Hematopoietic multipotent progenitor cell (in vitro differentiated cells): ENCODE measurements around the gene TRO. TPM values are rescaled to one million over a fixed set of nuclear protein-coding genes. Genes with fewer than 3 reads are reported as not detected.

Experiments used
- DNase-seq, 3 donors: peaks; one replicate each; pipeline ENCODE4 v3.0.0-alpha.2; 2011 to 2015; ENCODE audit warnings: low read depth in 2 of 3, low spot score in 2 of 3
- total RNA-seq: library from RNA; depleted of rRNA; stranded (reverse); fragments of >200 nt; gene quantifications from one replicate; pipeline ENCODE4 v1.2.3, GENCODE V29; 2012

TRO gene, protein sequence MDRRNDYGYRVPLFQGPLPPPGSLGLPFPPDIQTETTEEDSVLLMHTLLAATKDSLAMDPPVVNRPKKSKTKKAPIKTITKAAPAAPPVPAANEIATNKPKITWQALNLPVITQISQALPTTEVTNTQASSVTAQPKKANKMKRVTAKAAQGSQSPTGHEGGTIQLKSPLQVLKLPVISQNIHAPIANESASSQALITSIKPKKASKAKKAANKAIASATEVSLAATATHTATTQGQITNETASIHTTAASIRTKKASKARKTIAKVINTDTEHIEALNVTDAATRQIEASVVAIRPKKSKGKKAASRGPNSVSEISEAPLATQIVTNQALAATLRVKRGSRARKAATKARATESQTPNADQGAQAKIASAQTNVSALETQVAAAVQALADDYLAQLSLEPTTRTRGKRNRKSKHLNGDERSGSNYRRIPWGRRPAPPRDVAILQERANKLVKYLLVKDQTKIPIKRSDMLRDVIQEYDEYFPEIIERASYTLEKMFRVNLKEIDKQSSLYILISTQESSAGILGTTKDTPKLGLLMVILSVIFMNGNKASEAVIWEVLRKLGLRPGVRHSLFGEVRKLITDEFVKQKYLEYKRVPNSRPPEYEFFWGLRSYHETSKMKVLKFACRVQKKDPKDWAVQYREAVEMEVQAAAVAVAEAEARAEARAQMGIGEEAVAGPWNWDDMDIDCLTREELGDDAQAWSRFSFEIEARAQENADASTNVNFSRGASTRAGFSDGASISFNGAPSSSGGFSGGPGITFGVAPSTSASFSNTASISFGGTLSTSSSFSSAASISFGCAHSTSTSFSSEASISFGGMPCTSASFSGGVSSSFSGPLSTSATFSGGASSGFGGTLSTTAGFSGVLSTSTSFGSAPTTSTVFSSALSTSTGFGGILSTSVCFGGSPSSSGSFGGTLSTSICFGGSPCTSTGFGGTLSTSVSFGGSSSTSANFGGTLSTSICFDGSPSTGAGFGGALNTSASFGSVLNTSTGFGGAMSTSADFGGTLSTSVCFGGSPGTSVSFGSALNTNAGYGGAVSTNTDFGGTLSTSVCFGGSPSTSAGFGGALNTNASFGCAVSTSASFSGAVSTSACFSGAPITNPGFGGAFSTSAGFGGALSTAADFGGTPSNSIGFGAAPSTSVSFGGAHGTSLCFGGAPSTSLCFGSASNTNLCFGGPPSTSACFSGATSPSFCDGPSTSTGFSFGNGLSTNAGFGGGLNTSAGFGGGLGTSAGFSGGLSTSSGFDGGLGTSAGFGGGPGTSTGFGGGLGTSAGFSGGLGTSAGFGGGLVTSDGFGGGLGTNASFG (N-terminal part only)
- total RNA-seq, result 38.8 TPM

DNA sequence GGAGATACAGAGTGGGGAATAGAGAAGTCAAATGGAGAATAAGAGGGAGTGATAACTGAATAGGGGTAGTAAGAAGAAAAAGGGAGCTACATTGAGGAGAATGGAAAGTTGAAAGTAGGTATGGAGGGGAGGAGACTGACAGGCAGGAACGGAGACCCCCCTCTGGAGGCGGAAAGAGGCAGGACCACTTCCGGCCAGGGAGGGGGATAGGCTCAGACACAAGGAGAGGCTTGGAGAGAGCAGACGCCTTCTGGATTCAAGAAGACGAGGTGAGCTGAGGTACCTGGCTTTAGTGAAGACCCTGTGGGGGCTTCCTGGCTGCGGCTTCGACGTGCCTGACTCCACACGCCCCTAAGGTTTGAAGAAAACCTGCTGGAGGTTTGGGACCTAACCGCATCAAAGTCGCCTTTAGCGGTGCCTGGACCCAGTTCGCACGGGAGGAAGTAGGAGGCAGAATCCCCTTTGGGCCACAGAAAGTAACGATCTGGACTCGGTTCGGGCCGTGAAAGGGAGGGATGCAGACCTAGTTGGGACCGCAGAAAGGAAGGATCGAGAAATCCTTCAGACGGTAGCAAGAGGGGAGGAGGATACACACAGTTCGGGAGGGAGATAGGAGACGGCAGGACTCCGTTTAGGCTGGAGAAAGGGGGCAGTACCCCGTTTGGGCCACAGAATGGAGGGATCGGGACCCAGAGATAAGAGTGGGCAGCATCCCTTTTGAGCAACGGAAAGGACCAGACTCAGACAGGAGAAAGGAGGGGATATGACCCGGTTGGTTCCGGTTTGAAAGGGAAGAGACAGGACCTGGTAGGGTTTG lies at the start of gene TRO:
TRO (plus strand) TSS at position 215 of the 817 bp plus-strand sequence. CDS start 1,423 bp downstream, outside the sequence.
- DNase-seq, result peak in 2 of 3 donors; percentile 31 to 32

DNA sequence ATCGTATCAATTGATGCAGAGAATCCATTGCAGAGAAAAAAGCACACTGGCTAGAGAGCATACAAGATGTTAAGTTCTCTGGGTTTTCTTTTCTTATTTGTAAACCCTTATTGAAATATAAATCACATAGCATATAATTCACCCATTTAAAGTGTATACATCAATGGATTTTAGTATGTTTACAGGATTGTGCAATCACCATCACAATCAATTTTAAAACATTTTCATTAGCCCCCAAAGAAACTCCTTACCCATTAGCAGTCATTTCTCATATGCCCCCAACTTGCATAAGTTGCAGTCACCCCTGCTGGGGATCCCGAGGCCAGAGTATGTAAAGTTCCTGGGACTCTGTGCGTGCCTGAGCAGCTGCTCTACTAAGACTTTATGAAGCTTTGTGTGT lies 34.9 kb upstream of the TRO start:
- DNase-seq, result no peak

DNA sequence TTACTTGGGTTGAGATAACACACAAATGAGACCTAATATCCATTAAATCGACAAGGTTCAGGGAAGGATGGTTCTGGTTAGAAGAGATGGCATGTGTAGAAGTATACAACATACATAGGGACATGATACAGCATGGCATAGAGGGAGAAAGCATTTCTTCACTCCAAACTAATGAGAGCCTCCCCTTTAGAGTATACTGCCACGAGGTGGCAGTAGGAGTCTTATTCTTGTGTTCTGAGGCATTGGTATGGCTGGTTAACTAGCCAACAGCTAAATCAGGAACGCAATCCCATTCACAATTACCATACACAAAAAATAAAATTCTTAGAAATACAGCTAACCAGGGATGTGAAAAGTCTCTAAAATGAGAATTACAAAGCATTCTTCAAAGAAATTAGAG lies 29.1 kb upstream of the TRO start:
- DNase-seq, result peak; percentile 6 to 67 (median 22)

DNA sequence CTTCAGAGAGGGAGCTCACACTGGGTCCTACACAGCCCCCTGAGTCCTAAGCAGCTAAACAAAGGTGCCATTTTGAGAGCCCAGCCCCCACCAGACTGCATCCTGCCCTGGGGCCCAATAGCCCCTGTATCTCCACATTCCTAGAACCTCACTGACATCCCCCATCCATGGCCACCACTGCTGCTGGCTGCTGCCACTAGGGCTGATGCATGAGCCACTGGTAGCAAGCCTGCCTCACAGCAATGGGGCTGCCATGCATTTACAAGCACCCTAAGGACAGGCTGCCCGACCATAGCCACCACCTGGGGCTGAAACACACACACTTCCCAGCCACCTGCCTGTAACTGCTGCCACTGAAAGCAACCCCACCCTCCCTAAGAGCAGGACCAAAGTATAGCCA lies 26.5 kb upstream of the TRO start:
- DNase-seq, result no peak

DNA sequence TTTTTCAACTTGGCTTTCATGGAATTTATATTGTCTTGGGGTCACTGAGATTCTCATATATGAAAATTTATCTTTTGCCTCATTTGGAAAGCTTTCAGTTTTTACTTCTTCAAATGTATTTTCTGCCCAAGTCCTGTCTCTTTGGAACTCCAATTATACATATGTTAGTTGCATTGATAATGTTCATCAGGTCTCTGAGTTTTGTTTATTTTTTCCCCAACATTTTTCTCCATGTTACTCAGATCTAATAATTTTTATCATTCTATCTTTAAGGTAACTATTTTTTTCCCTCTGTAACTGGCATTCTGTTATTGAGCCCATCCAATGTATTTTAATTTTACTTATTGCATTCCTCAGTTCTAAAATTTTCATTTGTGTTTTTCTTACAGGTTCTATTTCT lies 10.7 kb upstream of the TRO start:
- DNase-seq, result no peak

DNA sequence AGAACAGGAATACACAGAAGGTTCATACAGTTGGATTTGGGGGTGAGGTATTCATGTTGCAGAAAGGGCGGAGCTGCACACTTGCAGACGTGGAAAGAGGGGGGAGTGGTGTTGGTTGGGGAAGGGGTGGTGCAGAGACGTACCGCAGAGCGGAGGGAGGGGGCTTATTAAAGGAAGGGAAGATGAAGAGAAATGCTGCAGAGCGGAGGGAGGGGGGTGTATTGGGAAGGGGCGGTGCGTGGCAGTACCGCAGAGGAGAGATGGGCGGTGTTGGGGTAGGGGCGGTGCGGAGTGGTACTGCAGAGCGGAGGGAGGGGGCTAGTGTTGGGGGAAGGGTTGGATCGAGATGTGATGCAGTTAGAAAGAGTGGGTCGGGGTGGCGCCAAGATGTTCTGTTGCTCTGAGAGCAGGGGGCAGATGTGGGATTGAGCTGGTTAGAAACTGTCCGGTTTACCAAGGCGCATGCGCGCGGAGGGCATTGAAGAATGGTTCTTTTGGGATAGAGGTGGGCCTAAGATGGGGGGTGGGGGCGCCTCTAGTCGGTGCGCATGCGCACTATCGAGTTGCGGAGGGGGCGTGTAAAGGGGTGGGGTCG lies 900 bp downstream of the TRO start:
- peak; percentile 10 to 92 (median 81) for DNase-seq

DNA sequence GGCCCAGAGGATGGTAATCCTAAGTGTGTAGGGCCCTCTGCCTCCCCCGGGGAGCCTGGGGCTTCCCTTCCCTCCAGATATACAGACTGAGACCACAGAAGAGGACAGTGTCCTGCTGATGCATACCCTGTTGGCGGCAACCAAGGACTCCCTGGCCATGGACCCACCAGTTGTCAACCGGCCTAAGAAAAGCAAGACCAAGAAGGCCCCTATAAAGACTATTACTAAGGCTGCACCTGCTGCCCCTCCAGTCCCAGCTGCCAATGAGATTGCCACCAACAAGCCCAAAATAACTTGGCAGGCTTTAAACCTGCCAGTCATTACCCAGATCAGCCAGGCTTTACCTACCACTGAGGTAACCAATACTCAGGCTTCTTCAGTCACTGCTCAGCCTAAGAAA lies 1.9 kb downstream of the TRO start:
- no peak for DNase-seq

DNA sequence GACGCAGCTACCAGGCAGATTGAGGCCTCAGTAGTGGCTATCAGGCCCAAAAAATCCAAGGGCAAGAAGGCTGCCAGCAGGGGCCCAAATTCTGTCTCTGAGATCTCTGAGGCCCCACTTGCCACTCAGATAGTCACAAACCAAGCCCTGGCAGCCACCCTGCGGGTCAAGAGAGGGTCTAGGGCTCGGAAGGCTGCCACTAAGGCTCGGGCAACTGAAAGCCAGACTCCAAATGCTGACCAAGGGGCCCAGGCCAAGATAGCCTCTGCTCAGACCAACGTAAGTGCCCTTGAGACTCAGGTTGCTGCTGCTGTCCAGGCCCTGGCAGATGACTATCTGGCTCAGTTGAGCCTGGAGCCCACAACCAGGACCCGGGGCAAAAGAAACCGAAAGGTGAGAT lies 2.8 kb downstream of the TRO start:
- no peak for DNase-seq

DNA sequence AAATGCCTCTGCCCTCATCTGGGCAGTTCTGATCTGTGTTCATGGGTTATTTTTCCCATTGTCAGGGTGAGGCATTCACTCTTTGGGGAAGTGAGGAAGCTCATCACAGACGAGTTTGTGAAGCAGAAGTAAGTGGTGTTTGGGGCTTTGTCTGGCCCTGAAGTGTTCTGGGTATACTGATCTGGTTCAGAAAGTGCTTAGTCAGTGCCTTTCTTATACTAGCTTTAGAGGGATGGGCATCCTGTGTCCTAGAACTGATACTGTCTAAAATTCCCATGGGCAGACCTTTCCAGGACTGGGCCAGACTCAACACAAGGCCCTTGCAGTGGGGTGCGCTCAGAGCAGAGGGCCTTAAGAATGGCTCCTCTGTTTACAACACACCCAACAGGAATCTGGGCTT lies 6.4 kb downstream of the TRO start:
- DNase-seq, result no peak

DNA sequence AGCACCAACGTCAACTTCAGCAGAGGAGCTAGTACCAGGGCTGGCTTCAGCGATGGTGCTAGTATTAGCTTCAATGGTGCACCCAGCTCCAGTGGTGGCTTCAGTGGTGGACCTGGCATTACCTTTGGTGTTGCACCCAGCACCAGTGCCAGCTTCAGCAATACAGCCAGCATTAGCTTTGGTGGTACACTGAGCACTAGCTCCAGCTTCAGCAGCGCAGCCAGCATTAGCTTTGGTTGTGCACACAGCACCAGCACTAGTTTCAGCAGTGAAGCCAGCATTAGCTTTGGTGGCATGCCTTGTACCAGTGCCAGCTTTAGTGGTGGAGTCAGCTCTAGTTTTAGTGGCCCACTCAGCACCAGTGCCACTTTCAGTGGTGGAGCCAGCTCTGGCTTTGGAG lies 8.3 kb downstream of the TRO start:
- DNase-seq, result no peak

DNA sequence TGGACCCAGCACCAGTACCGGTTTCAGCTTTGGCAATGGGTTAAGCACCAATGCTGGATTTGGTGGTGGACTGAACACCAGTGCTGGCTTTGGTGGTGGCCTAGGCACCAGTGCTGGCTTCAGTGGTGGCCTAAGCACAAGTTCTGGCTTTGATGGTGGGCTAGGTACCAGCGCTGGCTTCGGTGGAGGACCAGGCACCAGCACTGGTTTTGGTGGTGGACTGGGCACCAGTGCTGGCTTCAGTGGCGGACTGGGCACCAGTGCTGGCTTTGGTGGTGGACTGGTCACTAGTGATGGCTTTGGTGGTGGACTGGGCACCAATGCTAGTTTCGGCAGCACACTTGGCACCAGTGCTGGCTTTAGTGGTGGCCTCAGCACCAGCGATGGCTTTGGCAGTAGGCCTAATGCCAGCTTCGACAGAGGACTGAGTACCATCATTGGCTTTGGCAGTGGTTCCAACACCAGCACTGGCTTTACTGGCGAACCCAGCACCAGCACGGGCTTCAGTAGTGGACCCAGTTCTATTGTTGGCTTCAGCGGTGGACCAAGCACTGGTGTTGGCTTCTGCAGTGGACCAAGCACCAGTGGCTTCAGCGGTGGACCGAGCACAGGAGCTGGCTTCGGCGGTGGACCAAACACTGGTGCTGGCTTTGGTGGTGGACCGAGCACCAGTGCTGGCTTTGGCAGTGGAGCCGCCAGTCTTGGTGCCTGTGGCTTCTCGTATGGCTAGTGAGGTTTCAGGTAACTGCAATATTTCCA lies 9.8 kb downstream of the TRO start:
- no peak for DNase-seq

DNA sequence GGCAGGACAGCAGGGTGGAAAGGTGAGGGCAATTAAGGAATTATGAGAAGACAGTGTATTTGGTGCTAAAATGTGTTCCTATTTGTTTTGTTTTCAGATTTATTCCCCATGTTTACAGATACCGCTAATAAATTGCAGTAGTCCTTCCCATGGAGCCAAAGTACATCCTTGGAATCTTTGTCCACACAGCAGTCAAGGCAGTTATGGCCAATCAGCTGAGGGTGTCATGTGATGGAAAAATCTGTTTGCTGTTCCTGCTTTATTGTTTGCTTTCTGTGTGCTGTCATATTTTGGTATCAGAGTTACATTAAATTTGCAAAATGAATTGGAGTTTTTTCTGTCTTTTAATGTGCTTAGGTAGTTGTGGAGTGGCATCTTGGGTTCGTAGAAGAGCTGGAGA lies 10.5 kb downstream of the TRO start:
- no peak for DNase-seq

DNA sequence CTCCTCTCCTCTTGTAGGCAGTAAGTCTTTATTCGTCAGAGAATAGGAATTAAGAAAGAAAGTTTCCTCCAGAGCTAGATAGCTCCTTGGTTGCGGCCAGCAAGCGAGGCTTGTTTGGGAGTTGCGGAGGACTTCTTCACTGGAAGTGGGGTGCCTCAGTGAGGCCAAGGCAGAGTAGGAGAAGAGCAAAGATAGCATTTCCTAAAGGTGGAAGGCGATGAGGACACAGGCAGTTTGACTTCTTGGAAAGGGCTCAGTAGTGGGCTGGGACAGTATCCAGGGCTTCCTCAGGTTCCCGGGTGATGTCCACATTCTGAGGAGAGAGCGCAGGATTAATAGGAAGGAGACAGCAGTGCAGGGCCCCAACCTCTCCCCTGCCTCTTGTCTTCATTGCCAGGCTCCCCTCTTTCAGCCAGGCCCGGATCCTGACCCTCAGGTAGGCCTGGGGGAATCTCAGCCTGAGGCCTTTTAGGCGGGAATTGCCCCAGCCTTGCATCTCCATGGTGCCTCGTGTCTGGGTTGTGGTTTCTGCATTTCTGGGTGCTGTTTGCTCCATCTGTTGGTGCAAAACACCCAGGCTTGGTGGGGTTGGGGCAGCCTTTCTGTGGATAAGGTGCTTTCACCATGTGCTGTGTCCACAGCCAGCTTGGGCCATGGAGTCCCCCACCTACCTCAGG lies 12.7 kb downstream of the TRO start:
- DNase-seq, result no peak

DNA sequence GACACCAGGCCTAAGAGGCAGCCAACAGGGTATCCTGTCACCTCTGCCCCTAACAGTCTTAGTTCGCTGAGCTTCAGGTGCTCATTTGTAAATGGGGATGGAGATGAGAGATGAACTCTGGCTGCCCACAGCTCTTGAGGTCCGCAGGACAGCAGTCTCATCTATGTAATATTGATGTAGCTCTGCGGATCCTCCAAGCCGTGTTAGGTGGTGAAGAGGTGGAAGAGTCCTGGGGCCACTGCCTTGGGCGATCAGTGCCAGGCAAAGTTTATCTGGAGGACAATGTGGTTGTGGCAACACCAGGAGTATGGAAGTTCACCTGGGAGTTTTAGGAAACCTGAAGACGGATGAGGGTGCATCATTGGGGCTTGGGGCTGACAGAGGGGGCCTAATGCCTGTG lies 13.4 kb downstream of the TRO start:
- no peak for DNase-seq

DNA sequence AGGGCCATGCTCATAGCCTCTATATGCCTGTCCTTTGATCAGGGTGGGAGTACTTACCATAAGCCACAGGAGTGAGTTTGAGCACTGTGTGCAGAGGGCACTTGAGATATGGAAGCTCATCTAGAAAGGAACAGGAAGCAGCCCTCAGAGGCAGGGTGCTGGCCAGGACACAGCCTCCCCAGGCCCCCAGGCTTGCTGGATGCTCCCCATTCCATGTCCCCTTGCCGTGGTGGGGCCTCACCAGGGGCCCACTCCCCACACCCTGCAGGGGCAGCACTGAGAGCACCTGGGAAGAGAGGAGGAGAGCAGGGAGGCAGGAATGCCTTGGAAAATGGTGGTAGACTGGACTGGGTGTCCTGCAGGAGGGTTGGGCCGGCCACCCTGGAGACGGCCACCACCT lies 14.3 kb downstream of the TRO start:
- DNase-seq, result no peak

DNA sequence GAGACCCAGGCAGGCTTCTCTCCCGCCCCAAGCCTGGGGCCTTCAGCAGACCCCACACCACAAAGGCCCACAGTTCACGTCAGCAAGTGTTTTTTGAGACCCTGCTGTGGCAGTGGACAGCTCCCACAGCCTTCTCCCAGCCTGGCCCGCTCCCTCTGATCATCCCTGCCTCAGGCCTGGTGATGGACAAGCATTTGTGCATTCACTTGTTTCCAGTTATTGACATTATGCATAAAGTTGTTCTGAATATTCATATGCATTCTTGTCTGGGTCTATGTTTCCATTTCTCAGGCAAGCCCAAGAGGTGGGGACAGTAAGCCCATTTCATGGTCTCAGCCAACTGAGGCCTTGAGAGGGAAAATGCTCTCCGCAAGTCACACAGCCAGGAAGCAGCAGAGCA lies 14.7 kb downstream of the TRO start:
- no peak for DNase-seq

DNA sequence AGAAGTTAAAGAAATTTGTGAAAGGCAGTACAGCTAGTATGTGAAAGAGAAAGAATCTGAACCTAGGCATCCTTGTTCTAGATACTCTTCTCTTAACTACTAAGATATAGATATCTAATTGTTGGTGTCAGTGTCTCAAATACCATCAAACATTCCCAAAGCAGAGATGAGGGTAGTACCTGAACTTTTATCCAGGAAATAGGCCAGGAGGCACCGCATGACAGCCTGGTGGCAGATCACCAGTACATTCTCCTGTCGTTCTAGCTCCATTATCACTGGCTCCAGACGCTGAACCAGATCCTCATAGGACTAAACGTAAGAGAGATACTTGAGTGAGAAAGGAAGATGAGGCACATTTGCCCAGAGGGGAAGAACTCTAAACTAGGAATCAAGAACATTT lies 16.8 kb downstream of the TRO start:
- no peak for DNase-seq

DNA sequence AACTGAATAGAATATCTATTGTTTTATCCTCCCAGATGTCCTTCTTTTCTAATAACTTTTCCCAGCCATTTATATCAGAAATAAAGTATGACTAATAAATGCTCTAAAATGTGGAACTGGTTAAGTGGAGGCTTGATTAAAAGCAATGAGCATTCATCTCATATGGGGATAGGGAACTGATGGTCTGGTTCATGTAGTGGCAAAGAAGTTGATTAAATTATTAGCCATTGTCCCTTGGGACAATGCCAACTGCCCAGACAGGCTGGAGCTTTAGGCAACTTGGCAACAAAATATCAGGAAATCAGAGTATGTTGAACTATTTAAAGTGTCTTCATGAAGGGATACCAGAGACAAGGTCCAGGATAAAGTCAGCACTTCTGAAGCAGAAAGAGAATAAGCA lies 24.2 kb downstream of the TRO start:
- no peak for DNase-seq

DNA sequence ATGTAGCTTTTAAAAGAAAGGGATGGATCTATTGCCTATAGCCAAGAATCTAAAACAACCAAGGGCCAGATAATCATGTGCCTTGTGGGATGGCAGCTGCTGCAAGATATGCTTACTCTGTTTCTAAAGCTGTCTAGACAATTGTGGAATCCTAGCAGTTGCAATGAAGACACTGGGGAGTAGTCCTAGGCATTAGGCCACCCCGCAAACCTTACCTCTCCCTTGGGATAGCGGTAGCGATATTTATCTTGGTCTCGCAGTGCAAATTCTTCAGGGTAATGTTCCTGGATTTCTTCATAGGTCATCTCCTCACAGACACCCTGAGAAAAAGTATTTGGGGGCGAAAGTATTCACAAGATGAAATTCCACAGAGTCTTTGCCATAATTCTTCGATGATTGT lies 24.6 kb downstream of the TRO start:
- DNase-seq, result no peak
